Suprapubic skin (tissue), 4 donors: Measurements from ENCODE around the gene RGS9BP.
"Not testable (repeated sequence)": the region's sequence is repeated elsewhere in the genome, so short reads cannot be mapped to it uniquely, and the experiment has no call there.

ENCODE experiments used
- EP300 ChIP-seq: sonication (generic); formaldehyde crosslinking; IDR thresholded peaks from one replicate; pipeline ENCODE4 v1.6.1; 2017; ENCODE audit warnings: antibody characterized with exemption
- POLR2AphosphoS5 ChIP-seq, 3 donors: sonication (generic); formaldehyde crosslinking; IDR thresholded peaks; one replicate each; pipeline ENCODE4 v1.6.1; 2017; ENCODE audit warnings: antibody characterized with exemption in 3 of 3
- TF ChIP-seq, protein P1 (sequence below), 2 donors: fragments of 200-600 bp in 1 of 2; fragments of 450-650 bp in 1 of 2; sonication (generic) in 1 of 2; IDR thresholded peaks; one replicate each; pipeline ENCODE4 v1.5.1; 2016 to 2019; ENCODE audit warnings: antibody characterized with exemption in 2 of 2, mild to moderate bottlenecking in 1 of 2, moderate library complexity in 1 of 2

DNA sequence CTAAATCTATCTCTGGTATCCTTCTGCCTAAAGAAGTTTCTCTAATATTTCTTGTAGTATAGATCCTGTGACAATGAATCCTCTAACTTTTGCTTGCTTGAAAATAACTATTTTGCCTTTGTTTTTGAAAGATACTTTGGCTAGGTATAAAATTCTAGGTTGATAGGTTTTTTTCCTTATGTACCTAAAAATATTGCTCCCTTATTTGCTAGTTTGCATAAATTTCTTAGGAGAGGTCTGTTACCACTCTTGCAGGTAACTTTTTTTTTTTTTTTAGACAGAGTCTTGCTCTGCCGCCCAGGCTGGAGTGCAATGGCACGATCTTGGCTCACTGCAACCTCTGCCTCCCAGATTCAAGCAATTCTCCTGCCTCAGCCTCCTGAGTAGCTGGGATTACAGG, 28.4 kb downstream of the RGS9BP start:
- TF ChIP-seq, protein P1, sequence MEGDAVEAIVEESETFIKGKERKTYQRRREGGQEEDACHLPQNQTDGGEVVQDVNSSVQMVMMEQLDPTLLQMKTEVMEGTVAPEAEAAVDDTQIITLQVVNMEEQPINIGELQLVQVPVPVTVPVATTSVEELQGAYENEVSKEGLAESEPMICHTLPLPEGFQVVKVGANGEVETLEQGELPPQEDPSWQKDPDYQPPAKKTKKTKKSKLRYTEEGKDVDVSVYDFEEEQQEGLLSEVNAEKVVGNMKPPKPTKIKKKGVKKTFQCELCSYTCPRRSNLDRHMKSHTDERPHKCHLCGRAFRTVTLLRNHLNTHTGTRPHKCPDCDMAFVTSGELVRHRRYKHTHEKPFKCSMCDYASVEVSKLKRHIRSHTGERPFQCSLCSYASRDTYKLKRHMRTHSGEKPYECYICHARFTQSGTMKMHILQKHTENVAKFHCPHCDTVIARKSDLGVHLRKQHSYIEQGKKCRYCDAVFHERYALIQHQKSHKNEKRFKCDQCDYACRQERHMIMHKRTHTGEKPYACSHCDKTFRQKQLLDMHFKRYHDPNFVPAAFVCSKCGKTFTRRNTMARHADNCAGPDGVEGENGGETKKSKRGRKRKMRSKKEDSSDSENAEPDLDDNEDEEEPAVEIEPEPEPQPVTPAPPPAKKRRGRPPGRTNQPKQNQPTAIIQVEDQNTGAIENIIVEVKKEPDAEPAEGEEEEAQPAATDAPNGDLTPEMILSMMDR (IDR thresholded peaks at IDR 0.05) = not testable (repeated sequence)
- not testable (repeated sequence) for TF ChIP-seq POLR2AphosphoS5 (IDR thresholded peaks at IDR 0.05); EP300
